RWPE1 (cell line): ENCODE results near the gene PHACTR3.

ENCODE experiments used
- CTCF ChIA-PET: fragments of 350-600 bp; sonication (Branson Sonifier 250); formaldehyde crosslinking; extraction: SDS; loops from one replicate; lab custom pipeline; 2021; lab: Yijun Ruan, JAX
- POLR2A ChIA-PET: fragments of 400-600 bp; formaldehyde crosslinking; extraction: SDS; loops from one replicate; lab custom pipeline; 2020; ENCODE audit warnings: antibody characterized with exemption; ENCODE audit not compliant: low non-redundant PET; lab: Yijun Ruan, JAX
- DNase-seq: peaks from one replicate; pipeline ENCODE4 v3.0.0; 2012; ENCODE audit warnings: low spot score
- H3K27ac ChIP-seq: fragments of 450-650 bp; 2 replicates; pipeline ENCODE4 v1.5.1; 2017
- TF ChIP-seq, protein P1 (sequence below): fragments of 450-650 bp; conservative IDR thresholded peaks from 2 replicates; pipeline ENCODE4 v1.5.1; 2017; ENCODE audit warnings: low read depth, mild to moderate bottlenecking

The PHACTR3 gene

DNA sequence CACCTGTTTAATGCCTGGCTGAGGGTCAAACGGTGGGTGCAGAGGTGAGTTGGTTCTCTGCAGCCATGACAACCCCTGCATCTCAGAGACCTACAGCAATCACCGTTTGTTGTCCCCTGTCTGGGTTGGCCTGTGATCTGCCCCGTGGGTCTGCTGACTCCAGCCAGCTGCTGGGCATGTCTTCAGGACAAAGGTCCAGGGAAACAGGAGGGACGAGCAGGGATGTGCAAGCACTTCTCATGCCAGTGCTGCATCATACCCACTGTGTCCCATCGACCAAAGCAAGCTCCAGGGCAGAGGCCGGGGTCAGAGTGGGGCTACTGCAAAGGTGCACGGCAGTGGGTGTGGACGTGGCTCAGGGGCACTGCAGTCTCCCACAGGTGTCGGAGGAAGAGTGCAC lies 150.2 kb downstream of the PHACTR3 start:
- H3K27ac ChIP-seq: no peak overlapping the region
- POLR2A ChIA-PET: no interaction called here
- DNase-seq: no peak
- CTCF ChIA-PET: interaction anchor here (0.6 to 0.7 kb wide), 2 partner anchors 16 to 181 kb away, joined by 4 read pairs; no protein-coding TSS in a partner anchor
- TF ChIP-seq, protein P1, sequence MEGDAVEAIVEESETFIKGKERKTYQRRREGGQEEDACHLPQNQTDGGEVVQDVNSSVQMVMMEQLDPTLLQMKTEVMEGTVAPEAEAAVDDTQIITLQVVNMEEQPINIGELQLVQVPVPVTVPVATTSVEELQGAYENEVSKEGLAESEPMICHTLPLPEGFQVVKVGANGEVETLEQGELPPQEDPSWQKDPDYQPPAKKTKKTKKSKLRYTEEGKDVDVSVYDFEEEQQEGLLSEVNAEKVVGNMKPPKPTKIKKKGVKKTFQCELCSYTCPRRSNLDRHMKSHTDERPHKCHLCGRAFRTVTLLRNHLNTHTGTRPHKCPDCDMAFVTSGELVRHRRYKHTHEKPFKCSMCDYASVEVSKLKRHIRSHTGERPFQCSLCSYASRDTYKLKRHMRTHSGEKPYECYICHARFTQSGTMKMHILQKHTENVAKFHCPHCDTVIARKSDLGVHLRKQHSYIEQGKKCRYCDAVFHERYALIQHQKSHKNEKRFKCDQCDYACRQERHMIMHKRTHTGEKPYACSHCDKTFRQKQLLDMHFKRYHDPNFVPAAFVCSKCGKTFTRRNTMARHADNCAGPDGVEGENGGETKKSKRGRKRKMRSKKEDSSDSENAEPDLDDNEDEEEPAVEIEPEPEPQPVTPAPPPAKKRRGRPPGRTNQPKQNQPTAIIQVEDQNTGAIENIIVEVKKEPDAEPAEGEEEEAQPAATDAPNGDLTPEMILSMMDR: no peak

DNA sequence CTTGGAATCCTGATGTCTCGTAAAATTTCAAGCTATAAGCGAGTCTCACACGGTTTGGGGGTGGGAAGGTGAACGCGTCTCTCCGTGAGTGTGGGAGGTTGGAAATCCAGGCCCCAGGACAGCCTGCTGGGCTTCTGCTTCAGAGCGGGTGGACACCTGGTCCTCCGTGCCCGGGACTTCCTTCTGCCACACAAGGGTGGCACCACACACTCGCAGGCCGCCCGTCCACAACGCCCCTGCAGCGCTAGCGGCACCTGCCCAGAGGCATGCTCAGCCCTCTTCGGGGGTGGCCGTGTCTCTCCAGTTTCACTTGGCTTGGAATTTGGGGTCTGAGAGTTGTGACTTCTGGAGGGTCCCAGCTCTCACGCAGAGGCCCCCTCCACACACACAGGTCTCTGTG lies 151.9 kb downstream of the PHACTR3 start:
- TF ChIP-seq, protein P1: no peak
- ChIA-PET CTCF (interaction anchor here (0.6 to 1.1 kb wide), 3 partner anchors 158 to 877 kb away, joined by 3 to 5 read pairs (median 3); no protein-coding TSS in a partner anchor), POLR2A (interaction anchor here (0.6 kb wide), 1 partner anchor 250 kb away, joined by 3 read pairs; no protein-coding TSS in a partner anchor)
- no peak for DNase-seq
- no peak overlapping the region for H3K27ac ChIP-seq

DNA sequence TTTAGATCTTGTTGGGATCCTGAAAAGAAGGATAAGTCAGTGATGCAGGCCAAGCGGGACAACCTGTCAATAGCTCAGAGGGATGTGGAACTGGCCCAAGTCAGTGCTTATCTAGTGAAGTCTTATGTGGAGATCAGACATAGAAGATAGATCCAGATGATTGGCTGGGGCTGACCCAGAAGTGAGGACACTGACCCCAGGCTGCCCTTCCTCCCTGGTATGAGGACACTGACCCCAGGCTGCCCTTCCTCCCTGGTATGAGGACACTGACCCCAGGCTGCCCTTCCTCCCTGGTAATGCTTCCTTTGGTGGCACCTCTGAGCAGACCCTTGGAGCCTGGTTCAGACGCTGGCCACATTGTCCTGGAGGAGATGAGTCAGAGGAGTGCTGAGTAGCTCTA lies 159.7 kb downstream of the PHACTR3 start:
- POLR2A ChIA-PET: no interaction called here
- no peak for DNase-seq
- H3K27ac ChIP-seq: no peak overlapping the region
- CTCF ChIA-PET: interaction anchor here (0.5 to 0.6 kb wide), 2 partner anchors 19 to 76 kb away, joined by 3 read pairs; no protein-coding TSS in a partner anchor
- TF ChIP-seq, protein P1: no peak

DNA sequence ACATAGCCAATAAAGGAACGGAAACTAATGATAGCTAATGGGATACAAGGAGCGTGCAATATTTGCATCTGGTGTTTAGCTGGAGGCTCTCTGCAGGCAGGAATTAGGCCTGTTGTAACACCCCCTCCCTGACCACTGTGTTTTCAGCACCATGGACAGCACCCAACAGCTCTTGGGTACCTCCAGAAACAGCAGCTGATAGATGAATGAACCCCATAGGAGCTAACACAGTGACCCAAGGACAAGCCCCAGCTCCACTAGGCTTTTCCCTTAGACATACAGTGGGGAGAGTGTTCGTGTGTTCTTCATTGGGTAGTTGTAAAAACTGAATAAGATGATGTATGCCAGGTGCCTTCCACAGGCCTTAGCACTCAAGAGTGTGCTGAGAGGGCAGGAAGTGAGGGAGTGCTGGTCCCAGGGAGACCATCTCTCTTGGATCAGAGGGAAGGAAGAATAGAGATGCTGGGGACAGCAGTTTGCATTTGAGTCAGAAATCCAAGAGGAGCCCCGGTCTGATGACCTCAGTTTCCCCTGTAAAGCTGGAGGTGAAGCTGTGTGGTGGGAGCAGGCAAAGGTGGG lies 161.3 kb downstream of the PHACTR3 start:
- peak; percentile 58 for DNase-seq
- TF ChIP-seq, protein P1: no peak
- H3K27ac ChIP-seq: no peak overlapping the region
- ChIA-PET POLR2A (no interaction called here), CTCF (interaction anchor here (1.1 kb wide), 1 partner anchor 12 kb away, joined by 6 read pairs; no protein-coding TSS in a partner anchor)

DNA sequence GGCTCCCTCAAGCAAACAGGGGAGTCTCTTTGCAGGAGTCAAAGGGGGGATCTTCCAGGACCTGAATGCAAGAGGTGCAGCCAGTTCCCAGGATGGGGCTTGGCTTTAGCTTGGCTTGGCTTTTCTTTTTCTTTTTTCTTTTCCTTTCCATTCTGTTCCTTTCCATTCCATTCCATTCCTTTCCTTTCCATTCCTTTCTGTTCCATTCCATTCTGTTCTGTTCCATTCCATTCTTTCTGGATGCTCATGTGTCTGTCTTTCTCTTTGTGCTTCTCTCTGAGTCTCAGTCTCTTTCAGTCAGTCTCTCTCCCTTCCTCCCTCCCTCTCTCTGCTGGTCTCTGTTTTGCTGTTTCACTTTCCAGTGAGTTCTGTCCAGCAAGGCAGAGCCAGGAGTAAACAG lies 163.3 kb downstream of the PHACTR3 start:
- POLR2A ChIA-PET: no interaction called here
- H3K27ac ChIP-seq: no peak overlapping the region
- TF ChIP-seq, protein P1: no peak
- no peak for DNase-seq
- CTCF ChIA-PET: interaction anchor here (0.6 to 0.8 kb wide), 3 partner anchors 16 to 130 kb away, joined by 3 to 5 read pairs (median 3); no protein-coding TSS in a partner anchor

DNA sequence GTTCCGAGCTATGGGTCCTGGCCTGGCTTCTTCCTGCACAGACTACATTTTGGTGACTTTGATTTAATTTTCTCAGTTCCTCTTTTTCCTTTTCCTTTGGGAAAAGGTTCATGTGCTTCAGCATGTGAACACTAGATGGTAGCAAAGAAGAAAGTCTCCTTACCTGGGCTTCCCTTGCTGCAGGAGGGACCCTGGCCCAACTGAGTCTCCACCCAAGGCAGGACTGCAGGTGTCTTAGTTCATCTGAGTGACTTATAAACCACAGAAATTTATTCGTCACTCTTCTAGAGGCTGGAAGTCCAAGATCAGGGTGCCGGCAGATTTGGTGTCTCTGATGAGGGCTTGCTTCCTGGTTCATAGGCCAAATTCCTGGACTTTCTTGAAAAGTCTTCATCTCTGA lies 165.9 kb downstream of the PHACTR3 start:
- CTCF ChIA-PET: interaction anchor here (0.6 to 0.7 kb wide), 2 partner anchors 15 to 425 kb away, joined by 3 to 4 read pairs; no protein-coding TSS in a partner anchor
- peak; percentile 67 for DNase-seq

More for the DNA sequence above, 165.9 kb downstream of the PHACTR3 start:
- H3K27ac ChIP-seq: no peak overlapping the region
- POLR2A ChIA-PET: no interaction called here
- TF ChIP-seq, protein P1: no peak; the same call in 1 of the 2 replicates
